Measurements from ENCODE around the gene DENND6B.

Gene DENND6B

DNA sequence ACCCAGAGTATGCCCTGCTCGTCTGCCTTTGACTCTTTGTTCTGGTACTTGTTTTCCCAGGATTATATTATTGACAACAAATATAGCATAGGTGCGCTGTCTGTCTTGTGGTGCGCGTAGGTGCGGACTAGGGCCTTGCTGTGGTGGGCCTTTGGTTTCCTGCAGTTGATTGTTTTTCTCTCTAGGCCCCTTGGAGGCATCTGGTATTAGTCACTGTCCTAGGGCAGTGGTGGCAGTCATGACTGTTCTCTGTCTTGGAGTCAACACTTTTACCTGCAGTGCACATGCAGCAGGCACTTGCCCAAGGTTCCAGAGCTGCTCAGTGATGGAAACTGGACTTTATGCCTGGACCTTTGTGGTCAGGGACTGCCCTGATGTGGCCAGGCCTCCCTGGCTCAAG, 34.9 kb upstream of the DENND6B start:
- ChIA-PET POLR2A (ENCODE audit: low non-redundant PET) (no interaction called here), CTCF (no interaction called here)
- no peak overlapping the region for H3K27ac ChIP-seq
- TF ChIP-seq, protein P1, sequence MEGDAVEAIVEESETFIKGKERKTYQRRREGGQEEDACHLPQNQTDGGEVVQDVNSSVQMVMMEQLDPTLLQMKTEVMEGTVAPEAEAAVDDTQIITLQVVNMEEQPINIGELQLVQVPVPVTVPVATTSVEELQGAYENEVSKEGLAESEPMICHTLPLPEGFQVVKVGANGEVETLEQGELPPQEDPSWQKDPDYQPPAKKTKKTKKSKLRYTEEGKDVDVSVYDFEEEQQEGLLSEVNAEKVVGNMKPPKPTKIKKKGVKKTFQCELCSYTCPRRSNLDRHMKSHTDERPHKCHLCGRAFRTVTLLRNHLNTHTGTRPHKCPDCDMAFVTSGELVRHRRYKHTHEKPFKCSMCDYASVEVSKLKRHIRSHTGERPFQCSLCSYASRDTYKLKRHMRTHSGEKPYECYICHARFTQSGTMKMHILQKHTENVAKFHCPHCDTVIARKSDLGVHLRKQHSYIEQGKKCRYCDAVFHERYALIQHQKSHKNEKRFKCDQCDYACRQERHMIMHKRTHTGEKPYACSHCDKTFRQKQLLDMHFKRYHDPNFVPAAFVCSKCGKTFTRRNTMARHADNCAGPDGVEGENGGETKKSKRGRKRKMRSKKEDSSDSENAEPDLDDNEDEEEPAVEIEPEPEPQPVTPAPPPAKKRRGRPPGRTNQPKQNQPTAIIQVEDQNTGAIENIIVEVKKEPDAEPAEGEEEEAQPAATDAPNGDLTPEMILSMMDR (conservative IDR thresholded peaks at IDR 0.05; ENCODE audit: low read depth): no peak
- no peak for DNase-seq (ENCODE audit: low spot score)

DNA sequence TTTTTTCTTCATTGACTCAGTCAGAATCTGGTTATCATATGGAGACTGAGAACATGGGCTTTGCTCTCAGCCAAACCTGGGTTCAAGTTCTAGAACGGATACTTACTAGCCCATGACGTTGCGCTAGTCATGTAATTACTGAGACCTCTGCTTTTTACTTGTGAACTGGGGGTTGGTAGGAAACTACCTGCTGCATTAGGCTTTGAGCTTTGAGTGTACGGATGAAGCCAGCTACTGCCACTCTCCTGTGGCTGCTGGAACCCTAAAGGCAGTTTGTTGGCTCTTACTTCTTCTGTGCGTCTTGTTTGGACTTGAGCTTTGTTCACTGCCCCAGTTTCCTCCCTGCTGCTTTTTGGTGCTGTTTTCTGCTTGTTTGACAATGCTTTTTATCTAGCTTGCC, 34.4 kb upstream of the DENND6B start:
- ChIA-PET CTCF (no interaction called here), POLR2A (ENCODE audit: low non-redundant PET) (no interaction called here)
- TF ChIP-seq, protein P1 (conservative IDR thresholded peaks at IDR 0.05; ENCODE audit: low read depth): no peak
- DNase-seq (ENCODE audit: low spot score): no peak
- no peak overlapping the region for H3K27ac ChIP-seq

DNA sequence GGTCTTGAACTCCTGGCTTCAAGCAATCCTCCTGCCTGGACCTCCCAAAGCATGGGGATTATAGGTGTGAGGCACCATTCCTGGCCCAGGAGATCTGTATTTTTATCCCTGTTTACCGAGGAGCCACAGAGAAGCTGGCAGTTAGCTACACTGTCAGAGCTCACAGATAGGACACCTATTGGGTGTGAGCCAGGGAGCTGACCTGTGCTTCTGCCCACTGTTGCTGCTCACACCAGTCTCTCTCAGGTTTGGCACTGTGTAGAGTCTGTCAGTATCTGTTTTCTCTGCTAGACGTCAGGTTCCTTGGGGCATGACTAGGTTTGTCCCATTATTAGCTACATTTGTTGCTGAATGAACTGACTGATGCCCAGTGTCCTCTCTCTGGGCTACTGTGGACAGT, 33.8 kb upstream of the DENND6B start:
- H3K27ac ChIP-seq: no peak overlapping the region
- DNase-seq (ENCODE audit: low spot score): no peak
- POLR2A ChIA-PET (ENCODE audit: low non-redundant PET): no interaction called here
- TF ChIP-seq, protein P1 (conservative IDR thresholded peaks at IDR 0.05; ENCODE audit: low read depth): no peak
- CTCF ChIA-PET: no interaction called here

DNA sequence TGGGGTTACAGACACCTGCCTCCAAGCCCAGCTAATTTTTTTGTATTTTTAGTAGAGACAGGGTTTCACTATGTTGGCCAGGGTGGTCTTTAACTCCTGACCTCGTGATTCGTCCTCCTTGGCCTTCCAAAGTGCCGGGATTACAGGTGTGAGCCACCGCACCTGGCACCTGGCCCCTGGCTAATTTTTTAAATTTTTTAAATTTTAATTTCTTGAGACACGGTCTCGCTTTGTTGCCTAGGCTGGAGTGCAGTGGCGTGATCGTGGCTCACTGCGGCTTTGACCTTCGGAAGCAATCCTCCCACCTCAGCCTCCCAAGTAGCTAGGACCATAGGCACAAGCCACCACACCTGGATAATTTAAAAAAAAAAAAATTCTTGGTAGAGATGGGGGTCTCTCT, 30.9 kb upstream of the DENND6B start:
- ChIA-PET CTCF (no interaction called here), POLR2A (ENCODE audit: low non-redundant PET) (no interaction called here)
- TF ChIP-seq, protein P1 (conservative IDR thresholded peaks at IDR 0.05; ENCODE audit: low read depth): no peak
- no peak overlapping the region for H3K27ac ChIP-seq
- DNase-seq (ENCODE audit: low spot score): no peak

DNA sequence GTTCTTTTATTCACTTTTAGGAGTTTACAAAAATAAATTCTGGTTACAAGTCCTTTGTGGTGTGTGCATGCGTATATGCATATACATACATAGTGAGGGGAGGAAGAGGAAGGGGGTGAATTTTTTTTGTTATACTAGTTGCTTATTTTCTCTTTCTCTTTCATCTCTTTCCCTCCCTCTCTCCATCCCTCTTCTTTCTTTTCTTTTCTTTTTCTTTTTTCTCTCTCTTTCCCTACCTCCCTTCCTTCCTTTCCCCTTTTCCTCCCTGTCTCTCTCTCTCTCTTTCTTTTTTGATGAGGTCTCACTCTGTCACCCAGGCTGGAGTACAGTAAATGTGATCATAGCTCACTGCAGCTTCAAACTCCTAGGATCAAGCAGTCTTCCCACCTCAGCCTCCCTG, 30.4 kb upstream of the DENND6B start:
- TF ChIP-seq, protein P1 (conservative IDR thresholded peaks at IDR 0.05; ENCODE audit: low read depth): no peak
- POLR2A ChIA-PET (ENCODE audit: low non-redundant PET): no interaction called here
- CTCF ChIA-PET: no interaction called here
- no peak for DNase-seq (ENCODE audit: low spot score)
- H3K27ac ChIP-seq: no peak overlapping the region

DNA sequence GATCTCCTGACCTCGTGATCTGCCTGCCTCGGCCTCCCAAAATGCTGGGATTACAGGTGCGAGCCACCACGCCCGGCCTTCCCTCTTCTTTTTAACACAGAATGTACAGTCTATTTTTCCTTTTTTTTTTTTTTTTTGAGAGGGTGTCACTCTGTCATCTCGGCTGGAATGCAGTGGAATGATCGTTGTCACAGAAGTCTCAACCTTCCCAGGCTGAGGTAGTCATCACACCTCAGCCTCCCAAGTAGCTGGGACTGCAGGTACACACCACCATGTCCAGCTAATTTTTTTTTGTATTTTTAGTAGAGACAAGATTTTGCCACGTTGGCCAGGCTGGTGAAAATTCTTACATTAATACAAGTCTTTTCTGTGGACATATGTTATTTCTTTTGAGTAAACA, 29.4 kb upstream of the DENND6B start:
- ChIA-PET POLR2A (ENCODE audit: low non-redundant PET) (no interaction called here), CTCF (no interaction called here)
- no peak overlapping the region for H3K27ac ChIP-seq
- TF ChIP-seq, protein P1 (conservative IDR thresholded peaks at IDR 0.05; ENCODE audit: low read depth): no peak
- no peak for DNase-seq (ENCODE audit: low spot score)

DNA sequence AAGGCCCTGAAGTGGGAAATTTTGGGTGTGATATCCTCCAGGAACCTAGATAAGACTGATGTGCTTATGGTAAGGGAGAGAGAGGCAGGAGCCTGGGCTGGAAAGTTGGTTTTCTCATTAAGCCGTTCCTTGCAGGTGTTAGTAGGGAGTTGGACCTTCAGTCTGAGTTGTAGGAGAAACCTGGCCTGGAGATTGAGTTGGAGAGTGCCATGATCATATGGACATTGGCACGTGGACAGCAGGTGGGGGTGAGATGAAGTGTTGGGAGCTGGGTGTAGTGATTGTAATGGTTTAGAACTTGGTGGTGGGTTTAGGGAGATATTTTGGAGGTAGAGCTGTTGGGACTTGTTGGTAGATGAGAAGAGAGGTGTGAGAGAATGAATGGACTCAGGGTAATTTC, 21.2 kb upstream of the DENND6B start:
- DNase-seq (ENCODE audit: low spot score): no peak
- TF ChIP-seq, protein P1 (conservative IDR thresholded peaks at IDR 0.05; ENCODE audit: low read depth): no peak
- POLR2A ChIA-PET (ENCODE audit: low non-redundant PET): no interaction called here
- CTCF ChIA-PET: interaction anchor here (0.7 kb wide), 1 partner anchor 107 kb away, joined by 4 read pairs; no protein-coding TSS in a partner anchor
- no peak overlapping the region for H3K27ac ChIP-seq

Measured in RWPE1 (cell line).